Activated CD8-positive, alpha-beta T cell treated with anti-CD3 and anti-CD28 coated beads for 36 hours (primary cell): ENCODE data around the gene INO80C. TPM values are rescaled to one million over a fixed set of nuclear protein-coding genes. Genes with fewer than 3 reads are reported as not detected.

Experiments used
- ATAC-seq: fragments of 200-7000 bp; cut with Tn5 transposase; one replicate; pipeline ENCODE4 v1.10.0; 2021; ENCODE audit warnings: mild to moderate bottlenecking, moderate library complexity
- CTCF ChIA-PET: fragments of 350-600 bp; sonication (Branson Sonifier 250); formaldehyde crosslinking; loops from one replicate; lab custom pipeline; 2021; ENCODE audit warnings: antibody characterized with exemption; lab: Charles Lee
- POLR2A ChIA-PET: fragments of 350-600 bp; sonication (Branson Sonifier 250); formaldehyde crosslinking; loops from one replicate; lab custom pipeline; 2021; ENCODE audit warnings: antibody characterized with exemption; lab: Charles Lee
- DNase-seq: peaks from one replicate; pipeline ENCODE4 v3.0.0-alpha.2; 2020
- H3K27ac Mint-ChIP-seq: one replicate; pipeline ENCODE4 v1.8.0; 2021; ENCODE audit warnings: mild to moderate bottlenecking, mixed read lengths
- H3K27me3 Mint-ChIP-seq: one replicate; pipeline ENCODE4 v1.8.0; 2021; ENCODE audit warnings: mixed read lengths
- H3K36me3 Mint-ChIP-seq: one replicate; pipeline ENCODE4 v1.8.0; 2021; ENCODE audit warnings: low read depth, mixed read lengths
- H3K4me1 Mint-ChIP-seq: one replicate; pipeline ENCODE4 v1.8.0; 2021; ENCODE audit warnings: low read depth, mixed read lengths
- H3K4me3 Mint-ChIP-seq: one replicate; pipeline ENCODE4 v1.8.0; 2021; ENCODE audit warnings: mild to moderate bottlenecking, moderate library complexity, mixed read lengths
- H3K9me3 Mint-ChIP-seq: one replicate; pipeline ENCODE4 v1.8.0; 2021; ENCODE audit warnings: mixed read lengths
- CTCF ChIP-seq: fragments of 200-600 bp; IDR thresholded peaks from one replicate; pipeline ENCODE4 v1.8.0; 2022; ENCODE audit warnings: antibody characterized with exemption, mild to moderate bottlenecking
- intact Hi-C: fragments of 100-400 bp; cut with micrococcal nuclease; formaldehyde crosslinking; loops from one replicate; pipeline ENCODE4 v1.10.0; 2022
- total RNA-seq, 2 experiments: library from RNA; stranded (reverse); gene quantifications; one replicate each; pipeline ENCODE4 v1.2.3, GENCODE V29; 2021

Gene INO80C
- total RNA-seq, 2 experiments from 2014 or later = 23.3 to 25.9 TPM

DNA sequence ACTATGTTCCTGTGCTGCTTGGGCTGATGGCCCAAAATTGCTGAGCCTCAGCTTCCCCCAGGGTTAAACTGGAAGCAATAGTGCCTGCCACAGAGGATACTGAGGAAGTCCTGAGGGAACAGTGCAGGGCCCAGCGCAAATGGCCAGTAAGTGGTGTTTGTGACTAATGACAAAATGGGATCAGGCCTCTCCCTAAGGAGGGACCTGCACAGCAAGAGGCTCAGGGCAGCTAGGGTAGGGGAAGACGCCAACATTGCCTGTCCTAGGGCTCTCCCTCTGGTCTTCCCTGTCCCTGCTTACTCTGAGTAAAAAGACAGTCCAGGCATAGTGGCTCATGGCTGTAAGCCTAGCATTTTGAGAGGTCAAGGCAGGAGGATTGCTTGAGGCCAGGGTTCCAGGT is 37.8 kb downstream of the INO80C start:
- Mint-ChIP-seq H3K27ac (no peak overlapping the region), H3K4me1 (no peaks in the 10 kb centered on the region), H3K9me3 (no peaks in the 10 kb centered on the region), H3K4me3 (no peak overlapping the region), H3K27me3 (no peaks in the 10 kb centered on the region), H3K36me3 (no peaks in the 10 kb centered on the region)
- POLR2A ChIA-PET = interaction anchor here (1.0 kb wide), 1 partner anchor 18 kb away, joined by 3 read pairs; no protein-coding TSS in a partner anchor
- DNase-seq (no peak), ATAC-seq (no peak)
- CTCF ChIA-PET = no interaction called here
- intact Hi-C loops = no loop called here
- no peak for TF ChIP-seq CTCF

- no peaks in the 10 kb centered on the region for H3K9me3 Mint-ChIP-seq
- intact Hi-C loops = no loop called here
- CTCF ChIA-PET = no interaction called here
- DNase-seq (peak; percentile 13), ATAC-seq (peak; percentile 49)
- POLR2A ChIA-PET = no interaction called here
- no peaks in the 10 kb centered on the region for H3K27me3 Mint-ChIP-seq
- no peak for TF ChIP-seq CTCF
- no peak overlapping the region for H3K27ac Mint-ChIP-seq
- no peak overlapping the region for H3K4me3 Mint-ChIP-seq
- no peaks in the 10 kb centered on the region for H3K36me3 Mint-ChIP-seq
- no peaks in the 10 kb centered on the region for H3K4me1 Mint-ChIP-seq
Measured at GRCh38 chr18:35458677-35459441, 38.9 kb downstream of the INO80C start.

DNA sequence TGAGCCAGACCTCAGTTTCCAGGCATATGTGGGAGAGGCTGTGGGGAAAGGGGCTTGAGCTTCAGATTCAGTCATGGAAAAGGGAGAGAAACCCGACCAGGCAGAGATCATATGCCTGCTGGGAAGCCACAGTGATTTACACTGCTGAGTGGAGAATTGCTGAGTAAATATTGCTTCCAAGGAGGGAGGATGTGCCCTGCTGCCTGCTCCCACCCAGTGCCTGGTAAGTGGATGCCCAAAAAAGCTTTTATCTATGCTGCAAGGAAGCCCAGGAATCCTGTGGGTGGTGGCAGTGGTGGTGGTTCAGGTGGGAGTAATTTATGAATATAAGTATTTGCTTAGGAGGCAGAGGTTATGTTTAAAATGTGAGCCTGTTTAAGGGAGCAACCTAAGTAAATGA is 39.5 kb downstream of the INO80C start:
- Mint-ChIP-seq H3K4me1 (no peaks in the 10 kb centered on the region), H3K4me3 (no peak overlapping the region), H3K27me3 (no peaks in the 10 kb centered on the region), H3K9me3 (no peaks in the 10 kb centered on the region), H3K27ac (no peak overlapping the region), H3K36me3 (no peaks in the 10 kb centered on the region)
- intact Hi-C loops = no loop called here
- no peak for ATAC-seq
- CTCF ChIA-PET = no interaction called here
- POLR2A ChIA-PET = no interaction called here
- TF ChIP-seq CTCF = no peak
- DNase-seq = no peak

DNA sequence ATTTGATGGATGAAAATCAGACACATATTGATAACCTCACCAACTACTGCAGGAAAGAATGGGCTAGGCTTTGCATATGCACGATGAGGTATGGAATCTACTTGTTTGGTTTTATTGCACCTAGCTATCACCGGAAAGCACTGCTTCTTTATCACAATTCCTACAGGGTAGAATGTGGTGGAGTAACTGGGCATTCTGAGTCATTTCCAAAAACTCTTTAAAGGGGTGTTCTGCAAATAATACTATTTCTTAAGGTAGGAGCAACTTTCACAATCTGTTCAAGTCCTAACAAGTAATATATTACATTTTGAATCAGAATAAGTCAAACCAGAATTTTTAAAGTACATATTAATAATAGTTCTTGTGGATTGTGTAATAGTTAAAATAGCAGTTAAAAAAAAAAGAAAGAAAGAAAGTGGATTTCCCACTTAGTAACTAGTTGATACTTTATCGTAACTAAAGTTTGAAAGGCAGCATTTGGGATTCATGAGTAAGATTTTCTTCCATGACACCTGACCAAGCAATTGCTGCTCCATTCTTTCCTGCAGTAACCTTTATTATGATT is 40.5 kb downstream of the INO80C start:
- H3K27ac Mint-ChIP-seq = no peak overlapping the region
- TF ChIP-seq CTCF = no peak
- ChIA-PET POLR2A (no interaction called here), CTCF (interaction anchor here (0.6 kb wide), 1 partner anchor 71 kb away, joined by 3 read pairs; no protein-coding TSS in a partner anchor)
- no peak for DNase-seq
- no peak for ATAC-seq
- no peak overlapping the region for H3K4me3 Mint-ChIP-seq
- no peaks in the 10 kb centered on the region for H3K27me3 Mint-ChIP-seq
- intact Hi-C loops = no loop called here
- no peaks in the 10 kb centered on the region for H3K4me1 Mint-ChIP-seq
- no peaks in the 10 kb centered on the region for H3K9me3 Mint-ChIP-seq
- H3K36me3 Mint-ChIP-seq = no peaks in the 10 kb centered on the region
